Kidney (tissue), 14 donors: Measurements from ENCODE around the gene PLCL2. TPM values are rescaled to one million over a fixed set of nuclear protein-coding genes. Genes with fewer than 3 reads are reported as not detected.
"Not testable (repeated sequence)": the region's sequence is repeated elsewhere in the genome, so short reads cannot be mapped to it uniquely, and the experiment has no call there.

Experiments
- DNase-seq, 5 donors: peaks; one replicate each; pipeline ENCODE4 v3.0.0-alpha.2; 2013 to 2020
- FAIRE-seq: peaks from 2 replicates; lab custom pipeline; 2012; peaks lifted over from hg19 to GRCh38; lab: Jason Lieb, UNC
- H3K27ac ChIP-seq, 2 donors: one replicate each; pipeline ENCODE4 v1.7.0; 2013; ENCODE audit warnings: low read depth in 2 of 2, low read length in 2 of 2, inconsistent platforms in 1 of 2
- H3K27me3 ChIP-seq: one replicate; pipeline ENCODE4 v1.7.1; 2013; ENCODE audit warnings: low read length, inconsistent platforms; ENCODE audit not compliant: control insufficient read depth, insufficient read depth
- H3K36me3 ChIP-seq, 3 donors: one replicate each; pipeline versions ENCODE4 v1.7.0 to v1.7.1; 2013; ENCODE audit warnings: low read length in 3 of 3, control low read depth in 1 of 3, inconsistent platforms in 1 of 3; ENCODE audit not compliant: insufficient read depth in 3 of 3, control insufficient read depth in 2 of 3
- H3K4me1 ChIP-seq, 3 donors: one replicate each; pipeline versions ENCODE4 v1.7.0 to v1.7.1; 2013; ENCODE audit warnings: low read length in 3 of 3, inconsistent platforms in 1 of 3, low read depth in 1 of 3; ENCODE audit not compliant: control insufficient read depth in 2 of 3, insufficient read depth in 2 of 3
- H3K4me3 ChIP-seq, 3 donors: one replicate each; pipeline versions ENCODE4 v1.7.0 to v1.8.1; 2013; ENCODE audit warnings: low read length in 3 of 3, control low read depth in 1 of 3, inconsistent platforms in 1 of 3
- H3K9ac ChIP-seq, 3 donors: one replicate each; pipeline versions ENCODE4 v1.7.0 to v1.7.1; 2013; ENCODE audit warnings: low read length in 3 of 3, control low read depth in 1 of 3, inconsistent platforms in 1 of 3
- H3K9me3 ChIP-seq, 3 donors: one replicate each; pipeline versions ENCODE4 v1.7.0 to v1.7.1; 2013; ENCODE audit warnings: low read length in 3 of 3, control low read depth in 1 of 3, inconsistent platforms in 1 of 3; ENCODE audit not compliant: control insufficient read depth in 2 of 3, insufficient read depth in 1 of 3
- CTCF ChIP-seq: IDR thresholded peaks from 3 replicates; pipeline ENCODE4 v1.5.1; 2012; ENCODE audit warnings: mild to moderate bottlenecking, moderate library complexity, borderline replicate concordance; ENCODE audit not compliant: insufficient read depth; ENCODE audit errors: extremely low read depth
- intact Hi-C: fragments of 100-400 bp; cut with DNase I; formaldehyde crosslinking; loops from one replicate; pipeline ENCODE4 v1.11.1; 2022
- polyA plus RNA-seq: library from polyadenylated mRNA; stranded (reverse); fragments of 350-450 nt; fragmentation: Illumina TruSeq; extraction: RNeasy Lipid Tissue Mini Kit (QIAGEN cat#74804); gene quantifications from one replicate; pipeline ENCODE4 v1.2.3, GENCODE V29; 2014; ENCODE audit warnings: low read depth, low replicate concordance; ENCODE audit not compliant: insufficient read depth
- total RNA-seq: library from RNA; stranded (reverse); fragmentation: NEBNext Ultra II Directional; extraction: Animal tissue kit (Norgen Biotek cat#: 25700); gene quantifications from one replicate; pipeline ENCODE4 v1.2.1, GENCODE V29; 2021
- donor health status: control.
- donor health status: control.
- donor health status: control.
- donor health status: control.
- donor health status: control.
- donor health status: DM: yes; HTN: yes; CAD: no.
- donor health status: Normal renal cell carcinoma (clear cell type).

The PLCL2 gene
- total and polyA plus RNA-seq, 2 donors from 2014 or later, result 10.5 to 19.1 TPM

GRCh38 chr3:17091910-17092582, 207.3 kb downstream of the PLCL2 start:
- DNase-seq (no peak), FAIRE-seq (no peak)
- Histone ChIP-seq H3K4me1 (no peaks in the 10 kb centered on the region), H3K36me3 (no peaks in the 10 kb centered on the region), H3K4me3 (no peak overlapping the region), H3K27ac (no peak overlapping the region), H3K9me3 (no peaks in the 10 kb centered on the region), H3K27me3 (no peaks in the 10 kb centered on the region), H3K9ac (no peak overlapping the region)
- intact Hi-C loops, result no loop called here
- TF ChIP-seq CTCF, result no peak

- H3K4me3 ChIP-seq, result no peak overlapping the region
- H3K27me3 ChIP-seq, result no peaks in the 10 kb centered on the region
- no peak for DNase-seq
- TF ChIP-seq CTCF, result no peak
- no peaks in the 10 kb centered on the region for H3K36me3 ChIP-seq
- FAIRE-seq, result no peak
- H3K9me3 ChIP-seq, result no peaks in the 10 kb centered on the region
- no peak overlapping the region for H3K9ac ChIP-seq
- no peaks in the 10 kb centered on the region for H3K4me1 ChIP-seq
- intact Hi-C loops, result no loop called here
- H3K27ac ChIP-seq, result no peak overlapping the region
Observed at GRCh38 chr3:17092583-17092933, 207.8 kb downstream of the PLCL2 start.

- FAIRE-seq (no peak), DNase-seq (no peak)
- Histone ChIP-seq H3K27ac (no peak overlapping the region), H3K4me1 (no peaks in the 10 kb centered on the region), H3K9ac (no peak overlapping the region), H3K27me3 (no peaks in the 10 kb centered on the region), H3K36me3 (no peaks in the 10 kb centered on the region), H3K9me3 (no peaks in the 10 kb centered on the region), H3K4me3 (no peak overlapping the region)
- TF ChIP-seq CTCF, result no peak
- intact Hi-C loops, result no loop called here
Observed at GRCh38 chr3:17094551-17094950, 209.8 kb downstream of the PLCL2 start.

- Histone ChIP-seq H3K4me1 (no peaks in the 10 kb centered on the region), H3K36me3 (no peaks in the 10 kb centered on the region), H3K9ac (no peak overlapping the region), H3K27me3 (no peaks in the 10 kb centered on the region), H3K4me3 (no peak overlapping the region), H3K9me3 (peaks cover 0 to 2% (median 0%) of the 10 kb centered on the region in 3 donors), H3K27ac (no peak overlapping the region)
- TF ChIP-seq CTCF, result no peak
- DNase-seq (no peak), FAIRE-seq (no peak)
- intact Hi-C loops, result no loop called here
Observed at GRCh38 chr3:17103579-17103978, 218.8 kb downstream of the PLCL2 start.

- H3K4me1 ChIP-seq, H3K9me3 ChIP-seq, DNase-seq, FAIRE-seq, H3K4me3 ChIP-seq, intact Hi-C loops, H3K36me3 ChIP-seq, H3K27ac ChIP-seq, H3K27me3 ChIP-seq, H3K9ac ChIP-seq: not testable (repeated sequence)
Observed at GRCh38 chr3:17106801-17107200, 222.0 kb downstream of the PLCL2 start.
